Peyer's patch (tissue), 4 donors: Measurements from ENCODE around the gene FHL1. TPM values are rescaled to one million over a fixed set of nuclear protein-coding genes. Genes with fewer than 3 reads are reported as not detected.
"Not testable (repeated sequence)": the region's sequence is repeated elsewhere in the genome, so short reads cannot be mapped to it uniquely, and the experiment has no call there.

ENCODE experiments used
- DNase-seq, 3 donors: peaks; one replicate each; pipeline ENCODE4 v3.0.0-alpha.2; 2017 to 2019
- H3K27ac ChIP-seq, 4 donors: fragments of 200-600 bp; sonication (generic); one replicate each; pipeline ENCODE4 v1.5.1; 2016 to 2019
- H3K27me3 ChIP-seq, 2 donors: fragments of 200-600 bp; sonication (generic); one replicate each; pipeline ENCODE4 v1.5.1; 2019
- H3K36me3 ChIP-seq, 3 donors: fragments of 200-600 bp; sonication (generic); one replicate each; pipeline ENCODE4 v1.5.1; 2016 to 2019
- H3K4me1 ChIP-seq, 4 donors: fragments of 200-600 bp; sonication (generic); one replicate each; pipeline ENCODE4 v1.5.1; 2016 to 2019
- H3K4me3 ChIP-seq, 4 donors: fragments of 200-600 bp; sonication (generic); 1 replicate in 3 of 4; 2 replicates in 1 of 4; pipeline ENCODE4 v1.5.1; 2016 to 2019; ENCODE audit warnings: mild to moderate bottlenecking in 1 of 4
- H3K9me3 ChIP-seq, 4 donors: fragments of 200-600 bp; sonication (generic); one replicate each; pipeline ENCODE4 v1.5.1; 2016 to 2019; ENCODE audit warnings: mild to moderate bottlenecking in 1 of 4
- CTCF ChIP-seq, 6 experiments: fragments of 450-650 bp in 4 of 6; fragments of 200-600 bp in 2 of 6; sonication (generic) in 1 of 6; IDR thresholded peaks; one replicate each; pipeline ENCODE4 v1.5.1; 2017 to 2019; ENCODE audit warnings: antibody characterized with exemption in 6 of 6, mild to moderate bottlenecking in 3 of 6, moderate library complexity in 1 of 6
- POLR2A ChIP-seq, 2 donors: fragments of 450-650 bp; IDR thresholded peaks; one replicate each; pipeline ENCODE4 v1.5.1; 2017; ENCODE audit warnings: antibody characterized with exemption in 2 of 2, mild to moderate bottlenecking in 2 of 2, moderate library complexity in 2 of 2
- total RNA-seq, 4 donors: library from RNA; depleted of rRNA; stranded (reverse); fragments of >200 nt; gene quantifications; one replicate each; pipeline ENCODE4 v1.1.0, GENCODE V29; 2016

The FHL1 gene
- total RNA-seq, 4 donors from 2014 or later = 33.8 to 302 (median 120) TPM

GRCh38 chrX:136227948-136228838 lies 80.9 kb downstream of the FHL1 start:
- Histone ChIP-seq H3K36me3 (peaks cover 0 to 9% (median 0%) of the 10 kb centered on the region in 3 donors), H3K4me1 (no peaks in the 10 kb centered on the region), H3K9me3 (no peaks in the 10 kb centered on the region), H3K27me3 (no peaks in the 10 kb centered on the region), H3K27ac (no peak overlapping the region), H3K4me3 (no peak overlapping the region)
- DNase-seq = no peak
- TF ChIP-seq CTCF (IDR thresholded peaks at IDR 0.05) = no peak
- no peak for TF ChIP-seq POLR2A (IDR thresholded peaks at IDR 0.05)

GRCh38 chrX:136228839-136229207 lies 81.5 kb downstream of the FHL1 start:
- TF ChIP-seq CTCF (IDR thresholded peaks at IDR 0.05) (no peak), POLR2A (IDR thresholded peaks at IDR 0.05) (no peak)
- H3K36me3 ChIP-seq = peaks cover 0 to 9% (median 0%) of the 10 kb centered on the region in 3 donors
- DNase-seq = no peak
- no peaks in the 10 kb centered on the region for H3K27me3 ChIP-seq
- H3K4me1 ChIP-seq = no peaks in the 10 kb centered on the region
- H3K4me3 ChIP-seq = no peak overlapping the region
- H3K9me3 ChIP-seq = no peaks in the 10 kb centered on the region
- H3K27ac ChIP-seq = no peak overlapping the region

- H3K4me1 ChIP-seq = no peaks in the 10 kb centered on the region
- H3K36me3 ChIP-seq = no peaks in the 10 kb centered on the region
- no peak overlapping the region for H3K27ac ChIP-seq
- no peak overlapping the region for H3K4me3 ChIP-seq
- DNase-seq = no peak
- TF ChIP-seq CTCF (IDR thresholded peaks at IDR 0.05) (no peak), POLR2A (IDR thresholded peaks at IDR 0.05) (no peak)
- H3K27me3 ChIP-seq = no peaks in the 10 kb centered on the region
- no peaks in the 10 kb centered on the region for H3K9me3 ChIP-seq
Measured at GRCh38 chrX:136237074-136237473, 89.7 kb downstream of the FHL1 start.

- not testable (repeated sequence) for H3K36me3 ChIP-seq, H3K9me3 ChIP-seq, DNase-seq, H3K4me3 ChIP-seq, H3K27me3 ChIP-seq, H3K4me1 ChIP-seq, H3K27ac ChIP-seq
Measured at GRCh38 chrX:136237849-136238248, 90.5 kb downstream of the FHL1 start.

GRCh38 chrX:136246201-136246600 lies 98.9 kb downstream of the FHL1 start:
- DNase-seq = no peak
- Histone ChIP-seq H3K27ac (no peak overlapping the region), H3K4me1 (no peaks in the 10 kb centered on the region), H3K36me3 (peaks cover 0 to 12% (median 0%) of the 10 kb centered on the region in 3 donors), H3K4me3 (no peak overlapping the region), H3K27me3 (no peaks in the 10 kb centered on the region), H3K9me3 (no peaks in the 10 kb centered on the region)
- TF ChIP-seq POLR2A (IDR thresholded peaks at IDR 0.05) = no peak
- TF ChIP-seq CTCF (IDR thresholded peaks at IDR 0.05) = no peak

- Histone ChIP-seq H3K27ac (peak overlapping the region; percentile 72 to 87 (median 76)), H3K9me3 (no peaks in the 10 kb centered on the region), H3K27me3 (no peaks in the 10 kb centered on the region), H3K4me3 (peak overlapping the region; percentile 57 to 78 (median 72)), H3K4me1 (no peaks in the 10 kb centered on the region), H3K36me3 (no peaks in the 10 kb centered on the region)
- TF ChIP-seq CTCF (IDR thresholded peaks at IDR 0.05) (no peak), POLR2A (IDR thresholded peaks at IDR 0.05) (no peak)
- DNase-seq = no peak
Measured at GRCh38 chrX:136250191-136251040, 103.1 kb downstream of the FHL1 start.
